Stimulated activated CD8-positive, alpha-beta memory T cell treated with anti-CD3 and anti-CD28 coated beads, Interleukin-7, amount 100 ng/mL, for 4 hours (primary cell): Measurements from ENCODE around the gene TRIOBP.
"Not testable (repeated sequence)": the region's sequence is repeated elsewhere in the genome, so short reads cannot be mapped to it uniquely, and the experiment has no call there.

Experiments
- DNase-seq, 2 donors: peaks; one replicate each; pipeline ENCODE4 v3.0.0-alpha.2; 2020; ENCODE audit warnings: low read depth in 2 of 2

The TRIOBP gene

DNA sequence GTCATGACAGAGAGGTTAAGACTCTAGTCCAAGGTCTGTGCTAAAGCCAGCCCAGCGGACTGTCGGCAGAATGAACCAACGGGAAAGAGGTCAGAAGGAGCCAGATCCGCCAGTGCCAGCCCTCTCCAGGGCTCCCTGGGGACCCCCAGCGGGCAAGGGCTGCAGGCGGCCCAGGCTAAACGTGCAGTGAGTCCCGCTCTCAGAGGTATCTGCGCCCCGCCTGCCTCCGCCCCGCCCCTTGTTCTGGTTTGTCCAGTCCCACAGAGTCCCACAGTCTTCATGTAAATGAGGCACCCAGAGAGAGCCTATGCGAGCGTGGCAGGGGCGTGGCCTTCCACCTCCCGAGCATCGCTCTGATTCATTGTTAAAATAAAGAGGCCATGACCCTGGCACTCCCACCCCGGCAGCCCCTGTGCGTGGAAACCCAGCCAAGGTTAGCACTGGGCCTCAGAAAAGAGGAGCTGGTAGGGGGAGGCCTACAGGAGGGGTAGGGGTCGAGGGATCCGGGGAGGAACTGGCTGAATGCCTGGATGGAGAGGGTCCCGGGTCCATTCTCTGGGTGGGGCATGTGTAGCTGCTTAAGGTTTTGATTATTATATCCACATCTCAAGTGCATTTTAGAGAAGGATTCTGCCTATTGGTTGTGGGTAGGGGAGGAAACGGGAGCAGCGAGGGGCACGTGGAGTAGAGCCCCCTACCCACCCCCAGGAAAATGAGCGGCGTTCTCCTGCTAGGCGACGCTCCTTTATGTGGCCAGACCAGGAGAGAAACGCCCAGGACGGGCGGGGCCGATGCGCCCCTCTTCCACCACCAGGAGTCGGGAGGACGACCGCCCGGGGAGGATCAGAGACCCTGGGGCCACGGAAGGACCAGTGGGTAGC is at the start of gene TRIOBP:
TRIOBP (plus strand) TSS at position 392 of the 881 bp plus-strand sequence. CDS start 4,318 bp downstream, outside the sequence.
- DNase-seq: peak; percentile 73 to 78

DNA sequence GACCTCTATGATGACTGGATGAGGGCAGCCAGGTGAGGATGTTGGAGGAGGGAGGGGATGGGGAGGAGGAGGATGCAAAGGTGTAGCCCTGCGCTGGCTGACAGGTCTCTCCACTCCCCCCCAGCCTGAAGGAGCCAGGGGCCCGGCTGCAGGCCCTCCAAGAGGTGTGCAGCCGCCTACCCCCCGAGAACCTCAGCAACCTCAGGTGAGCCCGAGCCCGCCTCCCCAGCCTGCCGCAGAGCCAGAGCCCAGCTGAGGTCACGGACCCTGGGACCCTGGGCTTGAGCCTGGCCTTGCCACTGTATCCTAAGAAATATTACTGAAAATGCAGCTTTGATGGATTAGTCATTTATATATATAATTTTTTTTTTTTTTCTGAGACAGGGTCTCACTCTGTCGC is 49.5 kb upstream of the TRIOBP start:
- no peak for DNase-seq

GRCh38 chr22:37647928-37648327 is 48.9 kb upstream of the TRIOBP start:
- DNase-seq: no peak

DNA sequence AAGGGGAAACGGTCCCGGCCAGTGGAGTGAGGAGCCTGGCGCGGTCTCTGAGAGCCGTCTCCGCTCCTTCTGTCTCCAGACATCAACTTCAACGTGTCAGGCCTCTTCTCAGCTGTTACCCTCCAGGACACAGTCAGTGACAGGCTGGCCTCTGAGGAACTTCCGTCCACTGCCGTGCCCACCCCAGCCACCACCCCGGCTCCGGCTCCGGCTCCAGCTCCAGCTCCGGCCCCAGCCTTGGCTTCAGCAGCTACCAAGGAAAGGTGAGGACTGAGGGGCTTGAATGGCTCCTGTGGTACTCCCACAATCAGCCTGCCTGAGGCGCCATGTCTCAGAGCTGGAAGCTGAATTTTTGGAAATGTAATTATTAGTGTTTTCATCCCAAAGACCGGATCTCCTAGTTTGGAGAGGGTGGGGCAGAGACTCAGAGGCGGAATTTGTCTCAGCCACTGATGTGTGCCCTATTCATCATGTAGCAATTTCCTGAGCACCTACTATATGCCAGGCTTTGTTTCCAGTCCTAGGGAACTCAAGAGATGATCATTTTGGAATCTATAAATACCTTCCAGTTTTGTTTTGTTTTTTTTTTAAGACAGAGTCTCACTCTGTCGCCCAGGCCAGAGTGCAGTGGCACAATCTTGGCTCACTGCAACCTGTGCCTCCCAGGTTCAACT is 46.2 kb upstream of the TRIOBP start:
- DNase-seq: no peak

- DNase-seq: no peak
Observed at GRCh38 chr22:37654563-37655251, 42.1 kb upstream of the TRIOBP start.

DNA sequence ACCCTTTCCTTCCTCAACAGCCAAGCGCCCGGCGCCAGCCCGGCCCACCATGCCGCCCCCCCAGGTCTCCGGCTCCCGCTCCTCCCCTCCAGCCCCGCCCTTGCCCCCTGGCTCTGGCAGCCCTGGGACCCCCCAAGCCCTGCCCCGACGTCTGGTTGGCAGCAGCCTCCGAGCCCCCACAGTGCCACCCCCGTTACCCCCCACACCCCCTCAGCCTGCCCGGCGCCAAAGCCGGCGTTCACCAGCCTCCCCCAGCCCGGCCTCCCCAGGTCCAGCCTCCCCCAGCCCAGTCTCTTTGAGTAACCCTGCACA is 41.6 kb upstream of the TRIOBP start:
- no peak for DNase-seq

DNA sequence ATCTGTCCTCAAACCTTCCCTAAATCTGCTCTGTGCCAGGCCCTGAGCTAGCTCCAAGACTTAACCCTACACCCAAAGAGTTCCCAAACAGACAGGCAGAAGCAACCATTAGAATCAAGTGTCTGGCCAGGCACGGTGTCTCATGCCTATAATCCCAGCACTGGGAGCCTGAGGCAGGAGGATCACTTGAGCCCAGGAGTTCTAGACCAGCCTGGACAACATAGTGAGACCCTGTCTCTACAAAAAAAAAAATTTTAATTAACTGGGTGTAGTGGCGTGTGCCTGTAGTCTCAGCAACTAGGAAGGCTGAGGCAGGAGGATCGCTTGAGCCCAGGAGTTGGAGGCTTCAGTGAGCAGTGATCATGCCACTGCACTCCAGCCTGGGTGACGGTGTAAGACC is 40.3 kb upstream of the TRIOBP start:
- DNase-seq: not testable (repeated sequence)

- no peak for DNase-seq
Observed at GRCh38 chr22:37657590-37658132, 39.2 kb upstream of the TRIOBP start.

DNA sequence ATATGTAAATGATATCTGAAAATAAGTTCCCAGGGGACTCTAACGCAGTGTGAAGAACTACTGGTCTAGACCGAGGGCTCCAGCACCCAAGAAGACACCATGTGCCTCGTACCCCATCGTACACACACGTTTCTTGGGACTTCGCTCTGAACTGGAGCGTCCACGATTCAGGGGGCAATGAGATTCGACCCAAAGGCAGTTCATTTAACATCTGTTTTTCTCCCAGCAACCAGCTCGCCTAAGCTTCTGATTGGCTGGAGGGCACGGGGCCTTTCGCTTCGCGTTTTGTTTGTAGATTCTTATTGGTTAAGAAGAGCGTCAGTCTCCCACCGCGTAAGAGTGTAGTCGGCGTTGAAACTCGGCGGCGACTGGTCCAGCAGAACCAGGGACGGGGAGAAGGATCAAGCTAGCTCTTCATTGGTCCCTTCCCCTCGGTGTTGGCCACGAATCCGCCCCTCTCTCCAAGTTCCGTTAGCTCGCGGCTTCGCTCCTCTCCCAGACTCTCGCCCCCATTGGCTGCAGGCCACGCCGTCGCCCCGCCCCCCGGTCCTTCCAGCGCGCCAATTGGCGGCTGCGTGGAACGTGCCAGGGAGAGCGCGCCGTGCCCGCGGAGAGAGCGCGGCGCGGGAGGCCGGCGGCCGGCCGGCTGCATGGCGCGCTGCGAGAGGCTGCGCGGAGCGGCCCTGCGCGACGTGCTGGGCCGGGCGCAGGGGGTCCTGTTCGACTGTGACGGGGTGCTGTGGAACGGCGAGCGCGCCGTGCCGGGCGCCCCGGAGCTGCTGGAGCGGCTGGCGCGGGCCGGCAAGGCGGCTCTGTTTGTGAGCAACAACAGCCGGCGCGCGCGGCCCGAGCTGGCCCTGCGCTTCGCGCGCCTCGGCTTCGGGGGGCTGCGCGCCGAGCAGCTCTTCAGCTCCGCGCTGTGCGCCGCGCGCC is 38.4 kb upstream of the TRIOBP start, which contains the start of gene PDXP:
PDXP (plus strand) TSS at position 591 of the 933 bp plus-strand sequence; CDS start at position 651, 60 bp downstream.
- DNase-seq: peak; percentile 97

DNA sequence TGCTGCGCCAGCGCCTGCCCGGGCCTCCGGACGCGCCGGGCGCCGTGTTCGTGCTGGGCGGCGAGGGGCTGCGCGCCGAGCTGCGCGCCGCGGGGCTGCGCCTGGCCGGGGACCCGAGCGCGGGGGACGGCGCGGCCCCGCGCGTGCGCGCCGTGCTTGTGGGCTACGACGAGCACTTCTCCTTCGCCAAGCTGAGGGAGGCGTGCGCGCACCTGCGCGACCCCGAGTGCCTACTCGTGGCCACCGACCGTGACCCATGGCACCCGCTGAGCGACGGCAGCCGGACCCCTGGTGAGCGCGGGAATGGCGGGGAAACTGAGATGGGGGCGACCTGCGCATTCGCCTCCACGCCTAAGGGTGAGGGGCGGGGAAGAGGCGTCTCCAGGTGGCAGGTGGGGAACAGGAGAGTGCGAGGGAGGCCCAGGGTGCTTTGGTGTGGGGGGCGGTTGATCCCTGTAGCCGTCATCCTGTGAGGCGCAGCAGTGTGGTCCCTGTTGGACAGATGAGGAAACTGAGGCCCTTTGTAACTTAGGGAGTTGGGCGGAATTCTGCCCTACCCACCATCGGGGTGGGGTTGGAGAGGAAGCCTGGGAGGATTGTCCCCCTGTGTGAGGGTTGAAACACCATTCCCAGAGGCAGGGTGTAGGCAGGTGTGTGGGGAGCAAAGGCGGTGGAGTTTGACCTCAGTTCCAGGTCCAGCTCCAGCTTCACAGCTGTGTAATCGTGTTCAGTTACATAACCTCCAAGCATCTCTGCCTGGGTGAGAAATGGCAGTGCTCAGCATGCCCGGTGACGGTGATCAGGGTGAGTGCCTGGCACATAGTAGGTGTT is 37.6 kb upstream of the TRIOBP start:
- DNase-seq: peak in 1 of 2 donors; percentile 41

- no peak for DNase-seq
Observed at GRCh38 chr22:37659897-37660708, 36.7 kb upstream of the TRIOBP start.

- no peak for DNase-seq
Observed at GRCh38 chr22:37660709-37661045, 36.2 kb upstream of the TRIOBP start.

DNA sequence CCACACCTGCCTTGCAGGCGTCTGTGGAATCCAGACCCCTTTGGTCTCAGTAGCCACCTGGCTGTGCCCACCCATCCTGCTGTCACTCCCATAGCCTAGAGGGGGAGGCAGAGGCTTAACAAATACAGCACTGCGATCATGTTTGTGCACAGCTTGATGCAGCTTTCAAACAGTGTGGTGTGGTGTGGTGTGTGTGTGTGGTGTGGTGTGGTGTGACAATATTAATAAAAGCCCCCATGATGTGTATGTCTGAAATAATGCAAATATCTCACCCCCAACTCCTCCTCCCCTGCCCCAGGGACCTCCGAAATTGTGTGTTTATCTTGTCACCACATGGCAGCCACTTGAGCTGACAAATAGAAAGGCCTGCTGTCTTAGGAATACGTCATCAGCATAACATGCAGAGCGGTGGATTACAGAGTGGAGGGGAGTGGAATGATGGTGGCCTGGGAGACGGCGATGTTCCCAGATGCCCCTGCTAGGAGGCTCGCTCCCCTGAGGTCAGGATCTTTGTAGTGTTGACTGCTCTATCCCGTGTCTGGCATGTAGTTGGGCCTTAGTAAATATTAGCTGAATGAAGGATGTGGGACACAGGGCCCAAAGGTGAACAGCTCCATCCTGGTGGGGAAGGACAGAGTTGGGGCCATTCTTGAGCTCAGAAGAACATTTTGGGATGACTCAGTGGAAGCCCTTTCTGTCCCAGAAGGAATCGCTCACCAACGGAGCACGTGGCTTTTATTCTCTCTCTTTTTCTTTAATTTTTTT is 35.5 kb upstream of the TRIOBP start:
- no peak for DNase-seq

DNA sequence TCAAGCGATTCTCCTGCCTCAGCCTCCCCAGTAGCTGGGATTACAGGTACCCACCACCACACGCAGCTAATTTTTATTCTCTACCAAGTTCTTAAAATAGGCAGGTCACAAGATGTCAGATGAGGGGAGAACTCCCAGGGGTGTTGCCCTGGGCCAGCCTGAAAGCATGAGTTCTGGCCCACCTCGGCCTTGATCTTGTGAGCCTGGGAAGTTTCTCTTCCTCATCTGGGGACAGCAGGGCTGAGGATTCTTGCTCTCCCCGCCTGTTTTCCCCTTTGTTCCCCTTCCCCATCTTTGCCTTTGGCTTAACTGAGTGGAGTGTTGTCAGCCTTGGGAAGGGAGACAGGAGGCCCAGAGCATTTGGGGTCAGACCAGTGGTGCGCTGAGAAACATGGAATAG is 34.8 kb upstream of the TRIOBP start:
- DNase-seq: no peak

DNA sequence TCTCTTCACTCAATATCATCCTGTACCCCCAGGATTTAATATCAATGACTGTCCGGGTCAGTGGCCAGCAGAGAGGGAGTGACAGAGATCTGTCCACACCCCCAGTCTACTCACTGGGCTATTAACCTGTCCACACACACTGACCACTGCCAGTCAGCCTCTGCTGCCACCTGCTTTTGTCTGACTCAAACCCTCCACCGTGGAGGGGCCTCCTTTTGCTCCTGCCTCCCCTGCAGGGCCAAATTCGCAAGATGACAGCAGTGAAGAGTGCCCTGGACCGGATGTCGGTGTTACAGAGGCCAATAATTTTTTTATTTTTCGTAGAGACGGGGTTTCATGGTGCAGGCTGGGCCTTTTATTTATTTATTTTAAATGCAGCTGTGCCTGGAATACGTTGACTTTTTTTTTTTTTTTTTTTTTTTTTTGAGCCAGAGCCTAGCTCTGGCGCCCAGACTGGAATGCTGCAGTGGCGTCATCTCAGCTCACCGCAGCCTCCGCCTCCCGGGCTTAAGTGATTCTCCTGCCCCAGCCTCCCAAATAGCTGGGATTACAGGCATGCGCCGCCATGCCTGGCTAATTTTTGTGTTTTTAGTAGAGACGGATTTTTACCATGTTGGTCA is 33.2 kb upstream of the TRIOBP start:
- DNase-seq: no peak

DNA sequence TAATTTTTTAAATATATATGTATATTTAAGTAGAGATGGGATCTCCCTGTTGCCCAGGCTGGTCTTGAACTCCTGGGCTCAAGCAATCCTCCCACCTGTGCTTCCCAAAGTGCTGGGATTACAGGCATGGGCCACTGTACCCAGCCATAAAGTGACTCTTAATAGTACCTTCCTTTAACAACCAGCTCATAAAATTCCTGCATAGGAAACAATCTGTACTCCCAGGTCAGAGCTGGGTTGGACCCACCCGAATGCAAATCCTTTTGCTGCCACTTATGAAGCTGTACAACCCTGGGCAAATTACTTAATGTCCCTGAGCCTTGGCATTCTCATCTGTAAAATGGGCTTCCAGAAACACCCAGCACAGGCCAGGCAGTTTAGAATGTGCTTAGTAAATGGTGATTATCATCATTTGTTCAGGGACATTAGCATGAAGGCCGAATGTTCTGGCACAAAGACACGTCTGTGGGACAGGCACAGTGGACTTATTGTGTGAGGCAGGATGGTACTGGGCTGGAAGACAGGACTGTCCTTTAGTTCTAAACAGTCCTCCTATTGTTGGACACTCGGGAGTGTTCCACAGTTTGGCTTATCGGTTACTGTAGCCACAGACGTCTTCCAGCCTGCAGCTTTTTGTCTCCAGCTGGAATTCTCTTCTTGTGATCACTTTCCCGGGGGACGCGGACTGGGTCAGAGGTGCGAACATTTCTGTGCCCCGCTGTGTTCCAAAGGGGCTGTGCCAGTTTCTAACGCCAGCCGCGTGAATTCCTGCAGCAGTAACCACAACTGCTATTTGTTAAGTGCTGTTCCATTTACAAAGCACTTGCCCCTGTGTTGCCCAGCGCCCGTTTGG is 32.4 kb upstream of the TRIOBP start:
- DNase-seq: no peak

- DNase-seq: no peak
Observed at GRCh38 chr22:37665487-37665886, 31.4 kb upstream of the TRIOBP start.
